Endodermal cell (in vitro differentiated cells): Measurements from ENCODE around the gene FGFBP1. TPM values are rescaled to one million over a fixed set of nuclear protein-coding genes. Genes with fewer than 3 reads are reported as not detected.

Experiments
- DNase-seq: peaks from one replicate; pipeline ENCODE4 v3.0.0-alpha.2; 2017
- H3K27ac ChIP-seq: 2 replicates; pipeline ENCODE4 v1.5.1; 2013; ENCODE audit warnings: mild to moderate bottlenecking, low read depth, low read length, moderate library complexity
- H3K27me3 ChIP-seq: 2 replicates; pipeline ENCODE4 v1.6.1; 2013; ENCODE audit warnings: mild to moderate bottlenecking, low read length, moderate library complexity; ENCODE audit not compliant: insufficient read depth, control insufficient read depth, poor library complexity, severe bottlenecking
- H3K36me3 ChIP-seq: 2 replicates; pipeline ENCODE4 v1.7.0; 2013; ENCODE audit warnings: mild to moderate bottlenecking, low read length, moderate library complexity; ENCODE audit not compliant: control insufficient read depth, insufficient read depth
- H3K4me1 ChIP-seq: one replicate; pipeline ENCODE4 v1.7.0; 2013; ENCODE audit warnings: low read length; ENCODE audit not compliant: control insufficient read depth, insufficient read depth
- H3K4me3 ChIP-seq: 2 replicates; pipeline ENCODE4 v1.5.1; 2013; ENCODE audit warnings: mild to moderate bottlenecking, low read length, moderate library complexity
- H3K9ac ChIP-seq: 2 replicates; pipeline ENCODE4 v1.6.1; 2013; ENCODE audit warnings: mild to moderate bottlenecking, low read length, moderate library complexity; ENCODE audit not compliant: poor library complexity, severe bottlenecking; ENCODE audit errors: extremely low read depth
- H3K9me3 ChIP-seq: 2 replicates; pipeline ENCODE4 v1.6.1; 2013; ENCODE audit warnings: mild to moderate bottlenecking, low read length, moderate library complexity; ENCODE audit not compliant: control insufficient read depth
- H3K27ac Mint-ChIP-seq: 2 replicates; pipeline ENCODE4 v1.8.0; 2020; ENCODE audit warnings: mixed read lengths
- H3K27me3 Mint-ChIP-seq: 2 replicates; pipeline ENCODE4 v1.8.0; 2021; ENCODE audit warnings: mild to moderate bottlenecking, mixed read lengths; ENCODE audit not compliant: insufficient read depth
- H3K36me3 Mint-ChIP-seq: 2 replicates; pipeline ENCODE4 v1.8.0; 2020; ENCODE audit warnings: low read depth, mixed read lengths
- H3K4me1 Mint-ChIP-seq: 2 replicates; pipeline ENCODE4 v1.8.0; 2020; ENCODE audit warnings: mixed read lengths
- H3K4me3 Mint-ChIP-seq: 2 replicates; pipeline ENCODE4 v1.8.0; 2020; ENCODE audit warnings: mild to moderate bottlenecking, moderate library complexity, mixed read lengths
- H3K9me3 Mint-ChIP-seq: 2 replicates; pipeline ENCODE4 v1.8.0; 2020; ENCODE audit warnings: mild to moderate bottlenecking, mixed read lengths
- CTCF ChIP-seq: fragments of 200-600 bp; sonication (generic); conservative IDR thresholded peaks from 2 replicates; pipeline ENCODE4 v1.5.0; 2021; ENCODE audit warnings: antibody characterized with exemption, mild to moderate bottlenecking
- WGBS, 2 experiments: methylation state at CpG; one replicate each; pipeline versions ENCODE4 v1.1.5 to v1.1.7; 2013; ENCODE audit warnings: missing lambda C conversion rate in 2 of 2, mixed read lengths in 1 of 2; ENCODE audit not compliant: insufficient coverage in 1 of 2, insufficient read length in 1 of 2; 5-methylcytosine and 5-hydroxymethylcytosine counted together
- total RNA-seq, 2 donors: library from RNA; stranded (reverse); fragmentation: NEBNext Ultra II Directional in 1 of 2; extraction: Animal tissue kit (Norgen Biotek cat#: 25700) in 1 of 2; gene quantifications; 2 replicates in 1 of 2; 3 replicates in 1 of 2; pipeline ENCODE4 v1.2.1, GENCODE V29; 2021

Gene FGFBP1
- total RNA-seq, 2 donors from 2014 or later = not detected

GRCh38 chr4:15910155-15910940 is 28.2 kb downstream of the FGFBP1 start:
- H3K9me3 ChIP-seq = no peaks in the 10 kb centered on the region
- peaks cover 8% of the 10 kb centered on the region for H3K9me3 Mint-ChIP-seq
- H3K36me3 Mint-ChIP-seq = no peaks in the 10 kb centered on the region
- no peak overlapping the region for H3K4me3 ChIP-seq
- no peak for TF ChIP-seq CTCF
- WGBS, 2 experiments = 94 to 96% methylated on average over 4 to 6 of the region's 6 CpGs
- no peaks in the 10 kb centered on the region for H3K27me3 ChIP-seq
- no peak for DNase-seq
- H3K4me1 Mint-ChIP-seq = peaks cover 9% of the 10 kb centered on the region
- H3K9ac ChIP-seq = no peak overlapping the region
- H3K4me3 Mint-ChIP-seq = no peak overlapping the region
- no peak overlapping the region for H3K27ac ChIP-seq
- no peaks in the 10 kb centered on the region for H3K4me1 ChIP-seq
- H3K27ac Mint-ChIP-seq = no peak overlapping the region
- no peaks in the 10 kb centered on the region for H3K36me3 ChIP-seq
- peaks cover 5% of the 10 kb centered on the region for H3K27me3 Mint-ChIP-seq

DNA sequence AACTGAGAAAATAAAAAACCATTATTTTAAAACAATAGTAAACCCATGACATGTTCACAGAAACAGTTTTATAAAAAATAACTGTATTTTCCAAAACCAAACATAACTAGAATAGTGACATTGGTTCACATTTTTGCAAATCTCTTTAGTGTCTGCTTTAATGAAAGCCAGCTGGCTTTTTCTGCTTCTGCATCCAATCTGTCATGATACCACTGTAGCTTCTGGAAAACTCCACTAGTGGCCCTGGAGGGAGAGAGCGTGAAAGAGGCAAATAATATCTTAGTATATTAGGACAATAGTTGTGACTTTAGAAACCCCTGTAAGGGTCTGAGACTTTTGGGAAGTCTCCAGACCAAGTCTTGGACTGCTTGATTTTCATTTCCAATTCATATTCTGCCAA is 31.1 kb downstream of the FGFBP1 start:
- Histone ChIP-seq H3K27me3 (no peaks in the 10 kb centered on the region), H3K27ac (no peak overlapping the region), H3K4me3 (no peak overlapping the region), H3K4me1 (no peaks in the 10 kb centered on the region), H3K9me3 (peaks cover 5% of the 10 kb centered on the region), H3K36me3 (no peaks in the 10 kb centered on the region), H3K9ac (no peak overlapping the region)
- TF ChIP-seq CTCF = no peak
- Mint-ChIP-seq H3K27me3 (peaks cover 14% of the 10 kb centered on the region), H3K9me3 (peaks cover 17% of the 10 kb centered on the region), H3K36me3 (peaks cover 6% of the 10 kb centered on the region), H3K4me3 (no peak overlapping the region), H3K27ac (no peak overlapping the region), H3K4me1 (peaks cover 4% of the 10 kb centered on the region)
- WGBS, 2 experiments = 91% methylated on average over 1 of the region's 1 CpG; no CpG with 5 or more reads in 1 of the 2 experiments
- no peak for DNase-seq

DNA sequence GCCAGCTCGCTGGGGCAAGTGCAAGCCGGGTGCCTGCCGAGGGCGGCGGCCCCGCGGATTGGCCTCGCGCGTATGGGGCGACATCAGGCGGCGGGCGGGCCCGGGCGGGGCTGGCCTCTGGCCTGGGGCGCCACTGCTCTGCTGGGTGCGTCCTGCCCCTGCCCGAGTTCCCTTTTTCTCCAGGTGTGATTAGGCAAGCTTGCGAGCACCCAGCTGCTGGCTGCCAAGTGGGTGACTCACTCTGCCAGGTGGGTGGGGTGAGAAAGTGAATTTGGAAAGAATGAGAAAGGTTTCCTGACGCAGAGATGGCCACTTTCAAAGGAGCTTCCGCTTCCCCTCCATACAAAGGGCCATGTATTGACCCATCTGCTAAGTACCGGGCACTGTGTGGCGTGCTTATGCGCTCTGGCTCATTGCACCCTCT is 32.5 kb downstream of the FGFBP1 start:
- peaks cover 6% of the 10 kb centered on the region for H3K36me3 Mint-ChIP-seq
- Histone ChIP-seq H3K4me3 (no peak overlapping the region), H3K4me1 (no peaks in the 10 kb centered on the region), H3K36me3 (no peaks in the 10 kb centered on the region), H3K9me3 (peaks cover 5% of the 10 kb centered on the region), H3K9ac (no peak overlapping the region), H3K27me3 (no peaks in the 10 kb centered on the region), H3K27ac (no peak overlapping the region)
- peak overlapping the region; percentile 71 for H3K27ac Mint-ChIP-seq
- TF ChIP-seq CTCF = no peak
- H3K9me3 Mint-ChIP-seq = peaks cover 17% of the 10 kb centered on the region
- peaks cover 3% of the 10 kb centered on the region for H3K4me1 Mint-ChIP-seq
- peak; percentile 93 for DNase-seq
- 39 to 47% methylated on average over 13 to 25 of the region's 25 CpGs for WGBS, 2 experiments
- peaks cover 14% of the 10 kb centered on the region for H3K27me3 Mint-ChIP-seq
- H3K4me3 Mint-ChIP-seq = peak overlapping the region; percentile 52
